ENCODE results near the gene NKD1.
A peak's percentile ranks its signal among the peaks of the same experiment; 100 is the strongest.

Gene NKD1

GRCh38 chr16:50634090-50634489, 85.9 kb downstream of the NKD1 start:
- DNase-seq, result no peak

DNA sequence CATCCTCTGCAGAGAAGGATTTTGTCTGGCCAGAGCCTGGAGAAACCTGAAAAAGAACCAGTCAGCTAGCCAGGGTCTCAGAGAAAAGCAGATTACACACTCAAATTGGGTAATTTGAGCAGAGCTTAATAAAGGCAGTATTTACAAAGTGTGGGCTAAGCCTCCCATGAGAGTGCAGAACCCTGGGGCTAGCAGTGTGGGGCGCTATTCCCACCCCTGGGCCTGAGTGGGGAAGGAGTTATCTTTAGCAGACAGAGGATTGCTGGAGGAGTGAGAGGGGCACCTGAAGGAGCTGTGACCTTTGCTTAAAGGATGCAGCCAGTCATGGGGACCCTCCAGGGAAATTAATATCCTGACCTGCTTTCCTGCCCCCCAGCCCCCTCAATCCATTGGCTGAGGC, 86.8 kb downstream of the NKD1 start:
- no peak for DNase-seq

DNA sequence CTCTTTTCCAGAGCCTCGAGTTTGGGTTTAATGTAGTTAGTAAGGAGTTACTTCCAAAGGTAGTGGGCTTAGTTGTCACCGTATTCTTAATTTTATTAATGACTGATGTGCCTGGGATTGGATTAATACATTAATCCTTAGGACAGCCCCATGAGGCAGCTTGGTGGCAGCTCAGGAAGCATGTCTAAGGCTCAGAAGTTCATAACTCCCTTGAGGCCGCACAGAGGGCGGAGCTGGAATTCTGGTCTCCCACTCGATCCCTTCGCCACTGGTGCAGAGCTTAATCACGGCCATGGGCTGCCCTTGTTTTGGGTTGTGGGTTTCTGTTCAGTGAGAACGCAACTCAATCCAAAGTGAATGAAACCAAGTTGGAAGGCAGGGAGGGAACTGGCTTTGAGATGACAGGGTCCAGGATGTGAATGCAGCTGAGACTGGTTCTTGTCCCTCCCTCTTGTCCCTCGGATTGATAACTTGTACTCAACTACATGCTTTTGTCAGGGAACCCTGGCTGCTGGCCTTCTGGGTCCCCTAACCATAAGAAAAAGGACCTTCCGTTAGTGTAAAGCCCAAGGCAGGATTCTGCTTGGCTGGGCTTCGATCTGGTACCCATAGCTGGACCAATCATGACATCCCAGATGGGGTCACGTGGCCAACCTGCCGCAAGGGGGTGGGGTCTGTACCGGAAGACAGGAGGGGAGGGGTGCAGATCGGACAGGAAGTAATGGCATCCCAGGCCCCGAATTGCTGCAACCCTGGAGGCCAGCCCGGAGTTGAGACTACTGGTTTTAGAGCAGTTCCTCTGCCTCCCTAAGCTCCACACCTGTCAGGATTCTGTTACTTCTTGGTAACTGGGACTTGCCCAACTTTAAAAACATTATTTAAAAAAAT, 87.6 kb downstream of the NKD1 start:
- no peak for DNase-seq

DNA sequence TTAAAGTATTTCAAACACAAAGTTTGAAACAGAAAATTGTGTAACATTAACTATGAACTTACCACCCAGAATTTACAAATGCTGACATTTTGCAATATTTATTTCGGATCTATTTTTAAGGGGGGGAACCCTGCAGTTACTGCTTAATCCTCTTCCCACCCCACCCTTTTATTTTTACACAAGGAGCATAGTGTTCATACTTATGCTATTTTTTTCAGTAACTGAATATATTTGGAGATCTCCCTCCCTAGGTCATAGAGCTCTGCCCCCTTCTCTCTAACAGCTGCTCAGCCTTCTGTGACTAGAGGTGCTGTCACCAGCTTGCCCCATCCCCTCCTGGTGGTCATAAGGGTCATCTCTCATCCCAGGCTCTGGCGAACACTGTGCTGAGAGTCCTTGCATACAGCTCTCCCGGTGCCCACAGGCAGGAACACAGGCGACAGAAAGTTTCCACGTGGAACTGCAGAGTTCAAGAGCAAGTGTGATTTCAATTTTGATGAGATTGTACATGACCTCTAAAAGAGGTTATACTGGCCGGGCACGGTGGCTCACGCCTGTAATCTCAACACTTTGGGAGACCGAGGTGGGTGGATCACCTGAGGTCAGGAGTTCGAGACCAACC, 88.7 kb downstream of the NKD1 start:
- no peak for DNase-seq

DNA sequence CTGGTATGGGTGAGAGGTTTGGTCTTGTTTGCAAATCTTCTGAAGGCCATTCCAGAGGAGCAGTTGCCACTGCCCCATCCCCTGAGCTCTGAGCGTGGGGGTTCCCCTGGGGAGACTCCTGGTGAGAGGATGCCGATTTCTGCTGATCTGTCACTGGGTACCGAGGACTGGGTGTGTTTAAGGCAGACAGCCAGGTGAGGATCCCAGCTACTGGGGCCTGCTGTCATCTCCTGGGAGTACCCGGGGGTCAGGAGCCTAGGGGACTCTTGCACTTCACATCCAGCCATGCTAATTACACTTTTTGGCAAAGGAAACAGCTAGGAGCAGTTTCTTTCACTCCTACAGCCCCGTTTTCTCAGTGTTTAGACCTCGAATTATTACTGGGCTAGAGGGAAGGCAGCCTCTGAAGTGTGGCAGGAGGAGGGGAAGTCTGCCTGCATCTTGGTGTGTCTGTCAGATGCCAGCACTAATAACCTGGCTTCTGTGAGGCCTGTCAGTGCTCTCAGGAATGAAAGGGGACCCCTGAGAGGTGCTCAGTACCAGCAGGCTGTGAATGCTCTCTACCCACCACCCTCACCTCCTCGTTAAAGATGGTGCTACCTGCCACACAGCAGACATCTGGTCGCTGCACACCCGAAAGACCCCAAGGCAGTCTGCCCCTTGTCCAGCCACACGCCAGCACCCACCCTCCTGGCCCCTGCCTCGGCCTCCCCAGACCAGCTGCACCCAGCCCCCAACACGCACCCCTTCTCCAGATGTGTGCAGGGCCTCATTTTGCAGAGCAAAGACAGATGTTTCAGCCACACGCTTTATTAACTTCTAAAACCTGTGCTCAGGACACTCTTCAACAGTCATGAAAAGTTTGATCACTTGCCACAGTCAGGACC, 89.8 kb downstream of the NKD1 start:
- DNase-seq, result no peak

DNA sequence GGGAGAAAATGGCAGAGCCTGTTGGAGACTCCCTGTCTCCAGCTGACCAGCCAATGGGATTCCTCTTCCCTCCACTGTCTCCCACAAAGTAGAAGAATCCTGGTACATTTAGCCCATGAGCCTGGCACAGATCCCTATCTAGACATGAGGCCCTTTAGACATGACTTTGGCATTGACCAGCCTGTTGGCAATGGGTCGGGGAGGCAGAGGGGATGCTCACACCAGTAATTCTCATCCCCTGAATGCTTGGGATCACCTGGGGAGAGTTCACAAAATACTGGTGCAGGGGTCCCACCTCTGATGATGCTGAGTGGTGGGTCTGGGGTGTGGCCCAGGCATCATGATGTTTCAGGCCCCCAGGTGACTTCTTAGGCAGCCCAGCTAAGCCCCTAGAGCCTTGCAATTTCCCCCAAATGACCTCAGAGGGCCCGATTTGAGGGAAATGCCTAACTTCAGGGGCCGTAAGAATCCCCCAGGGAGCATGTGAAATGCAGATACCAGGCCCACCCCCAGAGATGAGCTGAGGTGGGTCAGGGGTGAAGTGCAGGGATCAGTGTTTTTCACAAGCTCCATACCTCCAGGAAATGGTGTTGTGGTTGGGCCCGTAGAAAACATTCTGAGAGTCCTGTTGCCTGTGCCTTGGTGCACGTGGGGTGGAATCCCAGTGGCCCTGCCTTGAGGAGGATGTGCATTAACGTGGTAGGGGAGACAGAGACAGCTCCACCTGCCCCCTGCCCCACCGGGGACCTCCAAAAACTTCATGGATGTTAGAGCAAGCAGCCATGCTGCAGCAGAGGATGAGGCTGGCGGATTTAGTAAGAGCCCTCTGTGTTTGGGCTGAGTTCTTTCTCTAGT, 90.8 kb downstream of the NKD1 start:
- no peak for DNase-seq

DNA sequence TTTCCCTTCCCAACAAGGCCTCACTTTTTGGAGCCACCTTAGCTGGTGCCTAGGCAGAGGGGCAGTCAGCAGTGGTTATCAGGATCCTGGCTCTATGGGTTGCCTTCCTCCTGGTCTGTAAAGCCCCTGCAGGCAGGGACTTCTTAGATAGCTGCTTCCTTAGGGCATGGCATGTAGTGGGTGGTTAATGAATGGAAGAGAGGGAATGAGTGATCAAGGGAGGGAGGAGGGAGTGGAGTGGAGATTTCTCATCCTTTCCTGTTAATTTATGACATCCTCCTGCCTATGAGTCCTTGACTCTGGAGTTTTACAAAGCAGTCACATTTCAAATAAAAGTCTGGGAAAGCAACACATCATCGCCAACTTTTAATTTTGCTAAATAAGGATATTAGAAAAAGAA, 92.2 kb downstream of the NKD1 start:
- no peak for DNase-seq

- no peak for DNase-seq
Observed at GRCh38 chr16:50640919-50641817, 93.0 kb downstream of the NKD1 start.

DNA sequence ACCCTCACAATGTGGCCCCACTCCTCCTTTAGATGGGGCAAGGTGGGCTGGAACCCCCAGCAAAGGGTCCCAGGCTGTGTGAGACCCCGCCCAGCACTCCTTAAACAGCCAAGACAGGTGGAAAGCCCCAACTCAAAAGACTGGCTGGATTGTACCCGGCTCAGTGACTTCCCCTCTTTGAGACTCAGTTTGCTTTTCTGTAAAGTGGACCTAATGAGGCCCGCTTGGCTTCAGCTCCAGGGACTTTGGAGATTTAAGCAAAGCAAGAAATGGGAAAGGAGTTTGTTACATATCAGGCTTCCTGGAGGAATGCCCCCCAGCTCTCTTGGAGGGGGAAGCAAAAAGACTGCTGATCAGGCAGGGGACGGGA, 93.6 kb downstream of the NKD1 start:
- no peak for DNase-seq

- no peak for DNase-seq
Observed at GRCh38 chr16:50642349-50642748, 94.2 kb downstream of the NKD1 start.

DNA sequence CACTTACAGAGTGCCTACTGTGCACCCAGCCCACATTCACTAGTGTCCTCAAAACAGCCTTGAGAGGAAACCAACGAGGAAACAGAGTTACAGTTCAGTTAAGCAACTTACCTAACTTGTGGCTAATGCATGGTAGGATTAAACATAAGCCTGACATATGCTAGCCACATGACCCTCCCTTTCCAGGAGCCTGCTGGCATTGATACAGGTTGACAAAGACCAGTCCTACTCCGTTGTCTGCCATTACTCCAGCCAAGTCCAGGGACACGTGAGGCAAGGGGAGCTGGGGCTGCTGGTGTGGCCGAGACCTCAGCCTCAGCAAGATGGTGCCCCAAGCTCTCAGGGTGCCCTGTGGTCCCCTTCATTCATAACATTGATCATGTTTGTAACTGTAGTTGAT, 95.0 kb downstream of the NKD1 start:
- no peak for DNase-seq

- no peak for DNase-seq
Observed at GRCh38 chr16:50644245-50644644, 96.0 kb downstream of the NKD1 start.

GRCh38 chr16:50644729-50645128, 96.5 kb downstream of the NKD1 start:
- peak in 2 of 4 experiments; percentile 18 to 41 for DNase-seq

DNA sequence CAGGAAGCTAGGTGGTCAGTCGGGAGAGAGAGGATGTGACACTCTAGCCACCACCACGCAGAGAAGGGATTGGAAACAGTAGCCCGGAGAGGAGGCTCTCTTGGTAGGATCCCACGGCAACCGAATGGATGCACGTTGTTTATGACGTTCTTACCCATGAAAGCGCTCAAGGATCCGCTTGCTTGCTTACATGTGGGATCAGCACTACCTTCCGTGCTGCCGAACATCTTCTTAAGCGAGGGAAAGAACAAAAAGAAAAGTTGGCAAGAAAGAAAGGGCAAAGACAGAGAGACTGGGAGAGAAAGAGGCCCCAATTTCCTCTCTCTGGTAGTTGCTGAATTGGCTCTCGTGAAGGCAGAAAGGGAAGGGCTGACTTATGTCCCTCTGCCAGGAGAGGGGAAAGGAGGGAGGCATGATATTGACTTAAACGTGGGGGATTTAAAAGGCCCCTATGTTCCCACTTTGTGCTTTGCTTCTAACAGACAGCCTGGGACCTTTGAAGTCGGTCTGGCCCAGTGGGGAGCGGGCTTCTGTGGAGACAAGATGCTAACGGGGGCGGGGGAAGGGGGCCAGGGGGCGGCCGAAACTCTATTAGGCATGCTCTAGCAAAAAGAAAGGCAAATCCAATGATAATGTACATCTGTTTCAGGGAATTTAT, 97.5 kb downstream of the NKD1 start:
- DNase-seq, result no peak

DNA sequence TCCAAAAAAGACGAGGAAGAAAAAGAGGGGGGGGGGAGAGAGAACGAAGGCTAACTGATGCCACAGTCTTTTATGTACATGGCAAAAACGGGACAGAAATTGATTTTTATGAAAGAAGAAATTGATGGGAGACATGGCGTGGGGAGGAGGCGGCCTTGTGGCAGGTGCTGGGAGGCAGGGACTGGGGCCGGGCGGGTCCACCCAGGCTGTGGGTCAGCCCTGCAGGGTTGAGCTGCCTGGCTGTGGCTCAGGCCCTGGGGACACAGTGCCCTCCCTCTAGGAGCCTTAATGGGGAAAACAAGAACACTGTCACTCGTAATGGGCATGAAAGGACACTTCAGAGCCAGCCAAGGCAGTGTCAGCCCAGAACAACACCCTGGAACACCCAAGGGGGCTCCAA, 98.1 kb downstream of the NKD1 start:
- no peak for DNase-seq

GRCh38 chr16:50651835-50652438, 103.7 kb downstream of the NKD1 start:
- DNase-seq, result no peak

DNA sequence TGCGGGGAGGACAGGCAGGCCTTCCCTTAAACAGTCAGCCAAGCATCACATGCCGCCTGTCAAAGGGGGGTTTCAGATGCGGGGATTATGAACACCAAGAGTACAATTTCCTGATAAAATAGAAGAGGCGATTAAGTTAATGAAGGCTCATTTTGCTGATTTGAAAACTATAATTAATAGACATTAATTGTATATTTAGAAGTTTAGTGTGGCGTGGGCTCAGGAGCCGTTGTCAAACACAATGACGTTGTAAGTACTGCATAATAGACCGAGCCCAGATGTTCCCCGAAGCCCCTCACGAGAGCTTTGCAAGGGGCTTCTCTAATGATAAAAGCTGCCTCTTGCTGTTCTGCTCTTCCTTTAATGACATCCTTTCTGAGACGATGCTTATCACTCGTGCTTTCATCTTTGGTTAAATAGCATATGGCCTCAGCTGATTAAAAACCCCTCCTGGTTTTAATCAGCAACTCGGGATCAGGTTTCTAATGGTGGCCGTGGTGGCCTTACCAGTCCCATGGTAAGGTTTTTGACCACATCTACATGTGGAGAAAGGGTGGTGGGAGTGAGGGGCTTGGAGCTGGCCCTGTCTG, 104.7 kb downstream of the NKD1 start:
- no peak for DNase-seq

DNA sequence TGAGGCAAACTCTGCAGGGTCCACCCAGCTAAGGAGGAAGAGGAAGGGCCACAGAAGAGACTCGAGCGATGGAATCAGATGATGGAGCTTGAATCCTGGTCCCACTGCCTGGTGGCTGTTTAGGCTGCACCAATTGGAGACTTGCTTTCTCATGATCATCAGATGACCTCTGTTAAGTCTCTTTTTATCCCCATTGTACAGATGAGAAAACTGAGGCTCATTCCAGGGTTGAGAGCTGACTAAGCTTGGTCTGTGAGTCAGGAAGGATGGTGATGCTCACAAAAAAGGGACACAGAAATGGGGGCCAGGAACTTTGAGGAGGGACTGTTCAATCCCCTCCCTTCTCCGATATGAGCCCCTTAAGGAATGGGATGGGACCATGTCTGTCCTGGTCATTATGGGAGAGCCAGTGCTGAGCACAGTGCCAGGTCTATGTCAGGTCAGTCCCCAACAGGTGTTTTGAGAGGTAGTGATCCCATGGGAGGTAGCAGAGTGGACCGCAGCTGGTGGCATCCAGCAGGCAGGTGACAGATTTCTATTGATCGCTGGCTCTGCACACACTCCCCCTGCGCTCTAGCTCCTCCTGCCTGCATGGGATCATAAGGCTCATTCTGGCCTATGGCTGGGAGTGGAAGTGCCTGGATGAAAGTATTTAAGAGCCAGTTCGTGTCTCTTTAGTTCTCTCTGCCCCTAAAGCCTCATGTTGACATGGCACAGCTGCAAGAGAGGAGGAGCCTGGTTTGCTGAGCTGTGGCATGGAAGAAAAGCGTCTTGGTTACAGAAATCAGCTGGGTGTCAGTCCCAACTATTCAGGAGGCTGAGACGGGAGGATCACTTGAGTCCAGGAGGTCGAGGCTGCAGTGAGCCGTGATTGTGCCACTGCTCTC, 105.7 kb downstream of the NKD1 start:
- no peak for DNase-seq

DNA sequence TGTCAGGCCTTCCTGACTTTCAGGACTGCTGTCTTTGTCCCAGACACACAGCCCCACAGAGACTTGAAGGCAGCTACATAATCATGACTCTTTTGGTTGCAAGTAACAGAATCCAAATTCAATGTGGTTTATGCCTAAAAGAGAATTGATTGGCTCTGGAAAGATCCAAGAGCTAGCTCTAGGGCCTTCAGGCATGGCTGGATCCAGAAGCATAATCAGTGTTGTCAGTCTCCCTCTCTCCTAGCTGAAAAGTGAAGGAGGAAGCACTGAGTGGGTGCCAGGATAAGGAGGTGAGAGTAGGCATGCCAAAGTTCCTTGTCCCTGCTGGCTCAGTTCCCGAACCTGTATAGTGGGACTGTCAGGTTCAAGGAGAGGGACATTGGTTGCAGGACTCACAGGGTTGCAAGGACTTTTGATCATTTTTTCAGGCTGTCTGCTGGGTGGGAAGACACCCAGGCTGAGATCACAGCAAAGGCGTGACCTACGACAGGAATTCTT, 107.4 kb downstream of the NKD1 start:
- DNase-seq, result no peak
